ENCODE data around the gene TNS1. TPM values are rescaled to one million over a fixed set of nuclear protein-coding genes. Genes with fewer than 3 reads are reported as not detected.

The TNS1 gene
- total RNA-seq, 2 experiments from 2014 or later = 0.89 to 1.4 TPM

DNA sequence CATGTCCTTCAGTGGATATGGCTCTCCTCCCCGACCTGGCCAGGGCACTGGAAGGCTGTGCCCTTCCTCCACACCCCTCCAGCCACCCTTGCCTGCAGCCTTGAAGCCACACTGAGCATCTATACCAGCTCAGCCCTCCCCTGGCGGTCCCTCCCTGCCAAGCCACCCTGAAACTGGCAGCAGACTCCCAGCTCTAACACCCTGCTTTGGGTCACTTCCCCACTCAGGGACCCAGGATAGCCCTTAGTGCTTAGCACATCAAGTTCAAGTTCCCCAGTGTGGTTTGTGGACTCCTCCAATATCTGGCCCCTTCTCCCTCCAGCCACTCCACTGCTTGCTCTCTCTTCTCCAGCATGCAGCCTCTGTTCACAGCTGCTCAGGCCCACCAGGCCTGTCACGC lies 89.4 kb downstream of the TNS1 start:
- H3K27ac Mint-ChIP-seq = no peak overlapping the region
- no peaks in the 10 kb centered on the region for H3K9me3 Mint-ChIP-seq
- no peaks in the 10 kb centered on the region for H3K36me3 Mint-ChIP-seq
- H3K4me3 Mint-ChIP-seq = no peak overlapping the region
- no peaks in the 10 kb centered on the region for H3K4me1 Mint-ChIP-seq
- no peaks in the 10 kb centered on the region for H3K27me3 Mint-ChIP-seq
- no peak for DNase-seq

GRCh38 chr2:217912098-217913024 lies 90.4 kb downstream of the TNS1 start:
- H3K9me3 Mint-ChIP-seq = no peaks in the 10 kb centered on the region

DNA sequence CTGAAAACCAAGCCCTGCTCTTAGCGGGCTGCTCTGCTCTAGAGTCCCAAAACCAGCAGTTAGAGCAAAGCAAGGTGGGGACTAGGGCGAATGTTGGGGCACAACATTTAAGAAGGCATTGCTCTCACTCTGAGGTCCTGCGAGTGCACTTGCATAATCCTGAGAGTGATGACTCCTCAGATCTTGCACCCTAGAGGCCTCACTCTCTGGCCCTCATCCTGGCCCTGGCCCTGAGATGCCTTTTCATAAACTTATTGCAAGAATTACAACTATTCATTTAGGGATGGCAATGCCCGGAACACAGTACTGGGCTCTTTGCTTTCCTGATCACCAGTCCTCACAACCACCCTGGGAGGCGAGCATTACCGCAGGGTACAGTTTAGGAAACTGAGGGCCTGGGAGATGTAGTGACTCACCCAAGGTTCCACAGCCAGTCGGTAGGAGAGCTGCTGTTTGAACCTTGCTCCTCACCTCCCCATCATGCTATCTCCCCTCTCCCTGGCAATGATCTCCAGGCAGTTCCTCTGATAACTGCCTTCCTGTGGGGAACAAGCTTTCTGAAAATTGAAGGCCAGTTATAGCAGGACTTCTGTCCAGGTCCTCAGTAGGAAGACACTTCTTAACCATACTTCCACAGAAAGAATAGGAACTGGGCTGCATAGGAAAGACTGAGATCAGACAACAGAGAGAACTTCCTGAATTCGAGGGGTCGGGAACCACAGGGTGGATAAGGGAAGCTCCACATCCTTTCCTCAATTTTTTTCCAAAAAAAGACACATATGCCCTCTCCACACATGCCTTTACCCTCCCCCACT lies 91.3 kb downstream of the TNS1 start:
- no peak for DNase-seq
- no peaks in the 10 kb centered on the region for H3K4me1 Mint-ChIP-seq
- no peaks in the 10 kb centered on the region for H3K9me3 Mint-ChIP-seq
- no peaks in the 10 kb centered on the region for H3K36me3 Mint-ChIP-seq
- H3K4me3 Mint-ChIP-seq = no peak overlapping the region
- H3K27me3 Mint-ChIP-seq = peaks cover 8% of the 10 kb centered on the region
- H3K27ac Mint-ChIP-seq = no peak overlapping the region

More at GRCh38 chr2:217912098-217913024, 90.4 kb downstream of the TNS1 start:
- Mint-ChIP-seq H3K36me3 (no peaks in the 10 kb centered on the region), H3K4me1 (no peaks in the 10 kb centered on the region), H3K27me3 (no peaks in the 10 kb centered on the region), H3K4me3 (no peak overlapping the region), H3K27ac (no peak overlapping the region)
- DNase-seq = no peak

DNA sequence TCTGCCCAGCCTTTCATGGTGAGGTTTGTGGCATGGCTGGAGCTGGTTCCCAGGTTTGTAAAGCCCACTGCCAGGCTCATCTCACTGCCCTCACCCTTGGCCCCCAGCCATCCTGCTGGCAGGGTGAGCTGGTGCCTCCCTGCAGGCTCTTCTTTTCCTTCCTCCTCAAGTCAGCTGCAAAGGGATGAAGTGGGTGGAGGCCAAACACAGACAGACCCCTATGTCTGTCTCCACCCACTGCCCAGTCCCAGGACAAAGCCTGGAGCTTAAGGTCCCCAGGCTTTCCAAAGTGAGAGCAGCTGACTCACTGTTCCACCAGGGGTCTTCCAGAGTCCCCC lies 92.0 kb downstream of the TNS1 start:
- H3K27me3 Mint-ChIP-seq = peaks cover 15% of the 10 kb centered on the region
- H3K4me3 Mint-ChIP-seq = no peak overlapping the region
- peaks cover 2% of the 10 kb centered on the region for H3K4me1 Mint-ChIP-seq
- no peak overlapping the region for H3K27ac Mint-ChIP-seq
- H3K36me3 Mint-ChIP-seq = no peaks in the 10 kb centered on the region
- DNase-seq = no peak
- H3K9me3 Mint-ChIP-seq = no peaks in the 10 kb centered on the region

DNA sequence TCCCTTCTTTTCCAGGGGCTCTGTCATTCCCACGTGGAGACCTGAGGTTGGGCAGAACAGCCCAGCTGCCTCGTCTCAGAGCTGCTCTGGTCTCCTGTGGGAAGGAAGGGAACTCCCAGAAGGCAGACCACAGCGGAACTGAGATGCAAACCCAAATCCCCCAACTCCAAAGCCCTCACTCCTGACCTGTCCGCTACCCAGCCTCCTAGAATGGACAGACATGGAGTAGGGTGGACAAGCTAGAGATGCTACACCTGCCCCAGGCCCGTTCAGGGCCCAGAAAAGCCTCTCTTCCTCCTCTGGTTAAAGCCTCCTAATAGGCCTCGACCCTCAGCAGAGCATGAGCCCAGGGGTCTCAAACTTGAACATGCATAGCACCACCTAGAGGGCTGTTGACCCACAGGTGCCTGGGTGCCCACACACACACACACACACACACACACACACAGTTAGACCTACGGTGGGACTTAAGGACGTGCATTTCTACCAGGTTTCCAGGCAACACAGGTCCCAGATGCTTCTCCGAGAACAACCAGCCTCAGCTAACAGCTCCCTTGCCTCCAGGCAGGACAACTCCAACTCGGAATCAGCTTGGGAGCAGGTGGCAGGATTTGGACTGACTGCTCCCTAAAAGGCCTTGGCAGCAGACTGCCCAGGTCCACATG lies 93.5 kb downstream of the TNS1 start:
- no peak for DNase-seq
- Mint-ChIP-seq H3K27me3 (peaks cover 28% of the 10 kb centered on the region), H3K36me3 (no peaks in the 10 kb centered on the region), H3K27ac (no peak overlapping the region), H3K9me3 (no peaks in the 10 kb centered on the region), H3K4me1 (peaks cover 4% of the 10 kb centered on the region), H3K4me3 (no peak overlapping the region)

DNA sequence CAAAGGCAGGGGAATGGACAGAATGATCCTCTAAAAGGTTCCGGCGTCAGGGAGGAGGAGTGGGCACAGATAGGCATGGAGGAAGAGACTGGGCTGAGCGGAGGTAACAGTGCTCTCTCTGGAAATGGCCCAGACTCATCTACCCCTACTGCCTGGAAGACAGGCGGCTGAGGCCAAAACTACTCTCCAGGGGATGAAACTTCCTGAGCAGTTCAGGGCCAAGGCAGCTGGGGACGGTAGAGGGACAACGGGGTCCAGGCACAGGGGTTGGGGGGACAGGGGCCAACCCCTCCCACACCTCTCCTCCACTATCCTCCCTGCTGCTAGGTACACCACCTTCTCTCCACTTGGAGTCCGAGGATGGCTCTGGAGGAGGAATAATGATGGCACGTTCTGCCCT lies 94.3 kb downstream of the TNS1 start:
- H3K4me3 Mint-ChIP-seq = no peak overlapping the region
- no peaks in the 10 kb centered on the region for H3K36me3 Mint-ChIP-seq
- DNase-seq = no peak
- peaks cover 4% of the 10 kb centered on the region for H3K4me1 Mint-ChIP-seq
- peaks cover 28% of the 10 kb centered on the region for H3K27me3 Mint-ChIP-seq
- H3K9me3 Mint-ChIP-seq = no peaks in the 10 kb centered on the region
- no peak overlapping the region for H3K27ac Mint-ChIP-seq

DNA sequence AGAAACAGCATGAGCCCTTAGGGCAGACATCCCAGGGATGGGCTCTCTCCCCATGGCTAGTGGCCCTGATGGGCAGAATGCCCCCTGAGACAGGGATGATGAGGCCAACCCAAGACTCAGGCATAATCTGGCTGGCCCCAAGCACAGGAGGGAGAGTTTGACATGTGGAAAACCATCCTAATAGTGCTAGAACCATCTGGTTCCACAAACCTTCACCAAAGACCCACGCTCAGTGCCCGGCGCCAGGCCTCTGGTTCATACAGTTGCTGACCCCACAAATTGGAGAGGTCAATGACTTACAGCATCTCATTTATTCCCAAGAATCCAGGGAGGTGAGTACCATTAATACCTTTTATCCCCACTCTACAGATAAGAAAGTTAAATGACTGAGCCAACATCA lies 95.5 kb downstream of the TNS1 start:
- no peak for DNase-seq
- Mint-ChIP-seq H3K4me3 (no peak overlapping the region), H3K27ac (no peak overlapping the region), H3K36me3 (no peaks in the 10 kb centered on the region), H3K27me3 (peaks cover 28% of the 10 kb centered on the region), H3K9me3 (no peaks in the 10 kb centered on the region), H3K4me1 (peaks cover 4% of the 10 kb centered on the region)

DNA sequence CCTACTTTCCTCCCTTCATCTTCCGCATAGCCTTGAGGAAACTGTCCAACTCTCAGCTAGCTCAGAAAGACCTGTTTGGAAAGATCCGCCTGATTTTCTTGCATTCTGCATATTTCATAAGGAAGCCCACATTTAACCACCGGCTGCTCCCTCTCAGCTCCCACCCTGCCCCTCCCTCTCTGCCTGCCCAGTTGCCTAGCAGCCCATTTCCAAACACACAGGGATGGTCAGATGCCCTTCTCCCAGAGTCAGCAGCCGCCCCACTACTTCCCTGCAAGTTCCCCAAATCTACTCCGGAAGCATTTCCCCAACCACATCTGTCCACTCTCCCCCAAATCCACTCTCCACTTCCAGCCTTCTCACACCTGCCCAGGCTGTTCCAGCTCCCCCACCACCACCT lies 96.0 kb downstream of the TNS1 start:
- peaks cover 28% of the 10 kb centered on the region for H3K27me3 Mint-ChIP-seq

GRCh38 chr2:217905896-217906295 lies 96.9 kb downstream of the TNS1 start:
- Mint-ChIP-seq H3K36me3 (no peaks in the 10 kb centered on the region), H3K9me3 (no peaks in the 10 kb centered on the region), H3K4me3 (no peak overlapping the region), H3K27ac (no peak overlapping the region), H3K4me1 (peaks cover 4% of the 10 kb centered on the region), H3K27me3 (peaks cover 28% of the 10 kb centered on the region)
- no peak for DNase-seq

More for the DNA sequence above, 96.0 kb downstream of the TNS1 start:
- Mint-ChIP-seq H3K4me3 (no peak overlapping the region), H3K27ac (no peak overlapping the region), H3K4me1 (peaks cover 4% of the 10 kb centered on the region), H3K9me3 (no peaks in the 10 kb centered on the region), H3K36me3 (no peaks in the 10 kb centered on the region)
- no peak for DNase-seq

- Mint-ChIP-seq H3K27ac (no peak overlapping the region), H3K4me1 (peaks cover 4% of the 10 kb centered on the region), H3K9me3 (no peaks in the 10 kb centered on the region), H3K27me3 (peaks cover 28% of the 10 kb centered on the region), H3K4me3 (no peak overlapping the region), H3K36me3 (no peaks in the 10 kb centered on the region)
- no peak for DNase-seq
These were observed 97.4 kb downstream of the TNS1 start for GRCh38 chr2:217905395-217905794.

DNA sequence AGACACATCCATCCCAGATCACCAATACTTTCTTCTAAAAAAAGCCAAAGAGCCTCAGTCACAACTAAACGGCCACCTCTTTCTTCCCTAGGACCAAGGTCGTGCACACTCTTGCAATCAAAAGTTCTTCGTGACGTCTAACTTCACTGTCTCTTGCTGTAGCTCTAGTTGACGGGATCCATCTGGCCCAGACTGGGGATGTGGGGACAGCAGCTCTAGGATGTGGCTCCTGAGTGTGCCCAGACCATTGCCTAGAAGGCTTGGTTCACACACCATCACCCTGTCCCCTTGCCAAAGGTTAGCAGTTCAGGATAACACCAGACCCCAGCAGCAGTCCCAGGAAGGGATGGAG lies 98.2 kb downstream of the TNS1 start:
- Mint-ChIP-seq H3K27me3 (peaks cover 28% of the 10 kb centered on the region), H3K36me3 (no peaks in the 10 kb centered on the region), H3K27ac (no peak overlapping the region), H3K9me3 (no peaks in the 10 kb centered on the region), H3K4me3 (no peak overlapping the region), H3K4me1 (peaks cover 4% of the 10 kb centered on the region)
- no peak for DNase-seq

DNA sequence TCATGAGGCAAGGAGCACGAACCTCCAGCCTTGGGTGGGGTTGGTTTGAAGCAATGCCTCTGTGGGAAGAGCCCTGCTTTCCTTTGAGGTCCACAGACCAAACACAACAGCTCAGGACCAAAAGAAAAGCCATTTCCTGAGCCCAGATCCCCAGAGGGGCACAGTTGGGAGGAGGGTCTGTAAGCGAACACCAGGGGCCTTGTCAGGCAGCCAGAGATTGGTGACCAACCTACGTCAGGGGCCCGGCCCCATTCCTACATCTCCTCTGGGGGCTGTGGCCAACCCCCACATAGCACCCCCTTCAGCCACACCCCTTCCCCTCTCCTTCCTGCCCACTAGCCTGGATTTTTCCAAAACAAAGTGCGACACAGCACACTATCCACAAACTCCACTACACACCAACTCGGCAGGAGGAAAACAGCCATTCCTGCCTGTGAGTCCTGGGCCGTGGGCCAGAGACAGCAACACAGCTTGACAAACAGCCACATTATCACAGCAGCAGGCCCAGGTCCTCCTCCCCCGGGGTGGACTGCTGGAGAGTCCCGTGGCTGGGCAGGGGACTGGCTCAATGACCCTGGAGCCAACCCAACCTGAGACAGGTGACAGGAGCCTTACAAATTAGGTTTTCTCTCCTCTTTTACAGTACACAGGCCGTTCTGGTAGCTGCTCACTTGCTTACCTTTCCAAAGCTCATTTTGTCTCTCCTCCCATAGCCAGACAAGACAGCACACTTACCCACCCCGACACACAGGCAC lies 98.8 kb downstream of the TNS1 start:
- Mint-ChIP-seq H3K4me3 (no peak overlapping the region), H3K36me3 (no peaks in the 10 kb centered on the region), H3K27ac (no peak overlapping the region), H3K4me1 (peaks cover 4% of the 10 kb centered on the region), H3K27me3 (peaks cover 28% of the 10 kb centered on the region), H3K9me3 (no peaks in the 10 kb centered on the region)
- DNase-seq = no peak

DNA sequence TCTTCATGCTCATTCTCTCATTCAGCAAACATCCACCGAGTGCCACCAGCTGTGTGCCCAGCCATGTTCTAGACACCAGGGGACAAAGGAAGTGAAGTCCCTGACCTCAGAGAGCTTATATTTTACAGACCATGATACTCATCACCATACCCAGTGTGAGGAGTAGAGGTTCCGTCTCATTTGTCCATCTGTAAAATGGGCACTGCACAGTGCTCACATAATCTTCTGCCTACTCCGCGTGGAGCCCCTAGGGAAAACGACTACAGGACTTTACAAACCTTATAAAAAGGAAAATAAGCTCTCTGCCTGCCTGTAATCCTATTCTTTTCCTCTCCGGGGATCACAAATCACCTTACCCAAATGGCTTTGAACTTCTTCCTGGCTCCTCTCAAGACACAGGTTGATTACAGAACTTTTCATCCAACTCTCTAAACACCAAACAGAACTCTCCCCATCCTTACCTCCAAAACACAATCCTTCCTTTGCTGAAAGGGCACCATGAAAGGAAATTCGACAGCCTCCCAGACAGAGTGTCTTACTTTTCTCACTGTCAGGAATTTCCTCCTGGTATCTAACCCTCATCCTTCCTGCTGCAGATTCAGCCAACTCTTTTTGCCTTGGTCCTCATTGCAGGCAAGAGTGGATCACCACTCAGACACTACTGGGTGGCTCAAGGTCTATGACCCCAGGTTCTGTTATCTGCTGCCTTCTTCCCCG lies 99.5 kb downstream of the TNS1 start:
- Mint-ChIP-seq H3K4me1 (peaks cover 4% of the 10 kb centered on the region), H3K27me3 (peaks cover 28% of the 10 kb centered on the region), H3K4me3 (no peak overlapping the region), H3K27ac (no peak overlapping the region), H3K9me3 (no peaks in the 10 kb centered on the region), H3K36me3 (no peaks in the 10 kb centered on the region)
- no peak for DNase-seq
